GM11168 (cell line): Measurements from ENCODE around the gene CORO2B.
"Not testable (repeated sequence)": the region's sequence is repeated elsewhere in the genome, so short reads cannot be mapped to it uniquely, and the experiment has no call there.

Experiments
- in situ Hi-C: fragments of 300-500 bp; cut with MboI; formaldehyde crosslinking; loops from one replicate; pipeline ENCODE4 v1.12.0; 2022; ENCODE audit warnings: low sequenced_read_pairs; ENCODE audit not compliant: unreplicated experiment

The CORO2B gene

DNA sequence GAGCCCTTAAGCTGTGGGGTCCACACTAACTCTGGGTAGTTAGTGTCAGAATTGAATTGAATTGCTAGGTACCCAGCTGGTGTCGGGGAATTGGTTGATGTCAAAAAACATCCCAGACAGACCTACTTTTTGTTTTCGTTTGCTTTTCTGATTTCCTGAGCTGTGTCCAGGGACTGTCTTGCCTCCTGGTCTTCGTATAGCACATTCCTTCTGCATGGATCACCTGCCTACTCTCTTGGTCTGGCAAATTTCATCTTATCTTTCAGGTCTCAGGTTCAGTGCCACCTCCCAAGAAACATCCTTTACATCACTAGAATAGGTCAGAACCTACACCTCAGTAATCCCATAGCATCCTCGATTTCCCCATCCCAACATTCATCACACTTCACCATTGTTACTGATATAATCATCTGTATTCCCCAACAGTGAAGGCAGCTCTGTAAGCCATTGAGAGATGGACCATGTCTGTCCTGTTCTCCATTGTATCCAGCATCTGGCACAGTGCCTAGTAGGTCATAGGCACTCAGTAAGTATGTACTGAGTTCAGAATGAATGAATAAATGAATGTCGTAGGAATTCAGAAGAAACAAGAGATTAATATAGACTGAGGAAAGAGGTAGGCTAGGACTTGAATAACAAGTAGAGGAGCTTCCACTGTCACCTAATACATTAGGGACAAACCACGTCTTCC lies 160.7 kb downstream of the CORO2B start:
- in situ Hi-C loops, result loop anchor here (10.0 kb wide), 1 partner anchor 135 kb away; no protein-coding TSS in a partner anchor

DNA sequence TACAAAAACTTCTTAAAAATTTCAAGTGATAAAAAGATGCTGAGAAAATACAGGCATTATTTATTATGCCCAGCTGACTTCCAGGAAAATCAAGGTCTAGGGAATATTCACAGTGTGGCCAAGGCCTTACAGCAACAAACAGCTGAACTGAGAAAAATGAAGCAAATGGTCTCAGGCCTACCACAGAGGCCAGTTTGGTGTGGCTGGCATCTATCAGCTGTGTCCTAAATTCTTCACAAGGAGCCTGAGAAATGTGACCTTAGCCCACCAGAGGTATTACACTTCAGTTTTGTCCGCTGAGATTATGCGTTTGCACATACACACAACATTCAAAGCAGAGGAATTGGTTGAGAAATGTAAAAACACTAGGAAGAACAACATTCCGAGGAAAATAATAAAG lies 164.5 kb downstream of the CORO2B start:
- in situ Hi-C loops, result no loop called here

GRCh38 chr15:68749365-68749764 lies 170.6 kb downstream of the CORO2B start:
- in situ Hi-C loops, result no loop called here

GRCh38 chr15:68749793-68750192 lies 171.0 kb downstream of the CORO2B start:
- in situ Hi-C loops, result no loop called here

DNA sequence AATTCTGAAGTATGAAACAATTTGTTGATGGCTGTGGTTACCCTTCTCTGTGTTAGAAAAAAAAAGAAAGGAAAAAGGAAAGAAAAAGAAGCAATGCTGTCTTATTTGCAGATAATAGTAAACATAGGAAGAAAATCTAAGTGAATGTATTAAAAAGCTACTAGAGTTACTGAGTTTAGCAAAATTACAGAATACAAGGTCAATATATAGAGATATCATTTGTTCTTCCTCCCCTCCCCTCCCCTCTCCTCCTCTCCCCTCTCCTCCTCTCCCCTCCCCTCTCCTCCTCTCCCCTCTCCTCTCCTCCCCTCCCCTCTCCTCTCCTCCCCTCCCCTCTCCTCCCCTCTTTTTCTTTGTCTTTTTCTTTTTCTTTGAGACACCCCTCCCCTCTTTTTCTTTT lies 172.8 kb downstream of the CORO2B start:
- in situ Hi-C loops, result no loop called here

- in situ Hi-C loops, result no loop called here
Measured at GRCh38 chr15:68755731-68756130, 176.9 kb downstream of the CORO2B start.

DNA sequence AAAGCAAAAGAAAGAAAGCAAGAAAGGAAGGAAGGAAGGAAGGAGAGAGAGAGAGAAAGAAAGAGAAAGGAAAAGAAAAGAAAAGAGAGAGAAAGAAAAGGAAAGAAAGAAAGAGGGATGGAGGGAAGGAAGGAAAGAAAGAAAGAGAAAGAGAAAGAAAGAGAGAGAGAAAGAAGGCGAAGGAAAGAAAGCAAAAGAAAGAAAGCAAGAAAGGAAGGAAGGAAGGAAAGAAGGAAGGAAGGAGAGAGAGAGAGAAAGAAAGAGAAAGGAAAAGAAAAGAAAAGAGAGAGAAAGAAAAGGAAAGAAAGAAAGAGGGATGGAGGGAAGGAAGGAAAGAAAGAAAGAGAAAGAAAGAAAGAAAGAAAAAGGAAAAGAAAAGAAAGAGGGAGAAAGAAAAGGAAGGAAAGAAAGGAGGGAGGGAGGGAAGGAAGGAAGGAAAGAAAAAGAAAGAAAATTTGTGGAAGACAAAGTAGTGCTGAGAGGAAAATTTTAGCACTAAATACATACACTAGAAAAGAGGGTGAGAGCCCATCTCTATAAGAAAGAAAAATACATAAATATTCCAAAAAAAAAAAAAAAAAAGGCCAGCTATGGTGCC lies 181.3 kb downstream of the CORO2B start:
- in situ Hi-C loops, result not testable (repeated sequence)

GRCh38 chr15:68763063-68763462 lies 184.3 kb downstream of the CORO2B start:
- in situ Hi-C loops, result no loop called here

DNA sequence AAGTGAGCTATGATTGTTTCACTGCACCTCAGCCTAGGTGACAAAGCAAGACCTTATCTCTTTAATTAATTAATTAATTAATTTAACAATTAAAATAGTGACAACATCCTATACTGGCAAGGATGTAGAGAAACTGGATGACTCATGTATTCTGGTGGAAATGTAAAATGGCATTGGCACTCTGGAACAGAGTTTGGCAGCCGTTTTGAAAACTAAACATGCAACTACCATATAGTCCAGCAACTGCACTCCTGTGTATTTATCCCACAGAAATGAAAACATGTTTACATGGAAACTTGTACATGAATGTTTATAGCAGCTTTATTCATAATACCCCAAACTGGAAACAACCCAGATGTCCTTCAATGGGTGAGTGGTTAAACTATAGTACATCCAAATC lies 185.3 kb downstream of the CORO2B start:
- in situ Hi-C loops, result no loop called here

GRCh38 chr15:68765602-68766368 lies 187.0 kb downstream of the CORO2B start:
- in situ Hi-C loops, result no loop called here

GRCh38 chr15:68767833-68768232 lies 189.0 kb downstream of the CORO2B start:
- in situ Hi-C loops, result no loop called here

GRCh38 chr15:68768321-68768720 lies 189.5 kb downstream of the CORO2B start:
- in situ Hi-C loops, result no loop called here

DNA sequence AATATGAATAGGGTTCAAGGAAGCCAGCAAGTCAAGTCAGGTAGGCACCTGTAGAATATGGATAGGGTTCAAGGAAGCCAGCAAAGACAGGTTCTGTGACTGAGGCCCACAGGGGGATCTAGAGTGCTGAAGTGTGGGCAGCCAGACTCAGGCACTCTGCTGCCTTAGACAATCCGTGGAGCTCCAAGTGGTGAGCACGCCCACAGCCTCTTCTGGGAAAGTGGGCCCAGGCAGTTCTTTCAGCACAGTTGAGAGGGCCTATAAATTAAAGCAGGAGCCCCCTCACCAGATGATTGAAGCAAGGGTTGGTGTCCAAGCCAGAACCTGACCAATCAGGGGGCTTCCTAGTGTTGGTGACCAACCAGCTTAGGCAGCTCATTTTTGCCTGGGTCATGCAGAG lies 190.9 kb downstream of the CORO2B start:
- in situ Hi-C loops, result no loop called here

- in situ Hi-C loops, result no loop called here
Measured at GRCh38 chr15:68770216-68770615, 191.4 kb downstream of the CORO2B start.

DNA sequence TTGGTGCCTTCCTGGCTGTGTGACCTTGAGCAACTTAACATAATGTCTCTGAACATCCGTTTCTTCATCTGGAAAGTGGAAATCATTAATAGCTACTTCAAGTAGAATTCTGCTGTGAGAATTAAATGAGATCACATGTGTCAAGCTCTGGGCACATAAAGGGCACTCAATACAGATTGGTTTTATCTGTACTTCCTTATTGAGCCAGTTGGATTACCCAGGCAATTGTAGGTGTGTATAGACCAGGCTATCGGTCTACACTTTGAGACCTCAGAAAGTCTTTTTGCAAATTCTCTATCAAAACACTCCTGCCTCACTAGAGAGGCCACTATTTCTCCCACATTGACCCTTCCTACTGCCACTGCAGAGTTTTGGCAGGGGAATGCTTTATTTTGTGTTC lies 194.2 kb downstream of the CORO2B start:
- in situ Hi-C loops, result no loop called here

- in situ Hi-C loops, result no loop called here
Measured at GRCh38 chr15:68774120-68774519, 195.3 kb downstream of the CORO2B start.

DNA sequence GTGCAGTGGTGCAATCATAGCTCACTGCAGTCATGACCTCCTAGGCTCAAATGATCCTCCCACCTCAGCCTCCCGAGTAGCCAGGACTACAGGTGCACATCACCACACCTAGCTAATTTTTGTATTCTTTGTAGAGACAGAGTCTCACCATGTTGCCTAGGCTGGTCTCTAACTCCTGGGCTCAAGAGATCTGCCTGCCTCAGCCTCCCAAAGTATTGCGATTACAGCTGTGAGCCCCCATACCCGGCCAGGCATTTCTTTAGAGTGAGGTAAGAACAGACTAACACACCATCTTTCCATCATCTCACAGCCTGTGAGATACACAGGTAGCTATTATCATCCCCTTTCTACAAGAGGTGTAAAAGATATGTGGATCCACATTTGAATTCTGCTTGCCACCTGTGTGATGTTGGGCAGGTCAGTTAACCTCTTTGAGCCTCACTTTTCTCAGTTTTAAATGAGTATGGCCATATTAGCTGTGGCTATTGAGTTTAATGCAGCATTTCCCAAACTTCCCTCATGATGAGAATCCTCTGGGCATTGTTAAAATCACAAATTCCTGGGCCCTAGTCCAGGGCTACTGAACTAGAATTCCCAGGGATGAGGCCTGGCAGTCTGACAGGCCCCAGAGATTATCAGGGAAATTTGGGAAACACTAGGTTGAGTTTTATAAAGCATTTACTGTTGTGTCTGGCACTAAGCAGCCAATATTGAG lies 195.9 kb downstream of the CORO2B start:
- in situ Hi-C loops, result no loop called here

- in situ Hi-C loops, result no loop called here
Measured at GRCh38 chr15:68775236-68775577, 196.4 kb downstream of the CORO2B start.

GRCh38 chr15:68775671-68776476 lies 197.1 kb downstream of the CORO2B start:
- in situ Hi-C loops, result no loop called here
